B cell (primary cell): ENCODE data around the gene MRPL52. TPM values are rescaled to one million over a fixed set of nuclear protein-coding genes. Genes with fewer than 3 reads are reported as not detected.
"Not testable (repeated sequence)": the region's sequence is repeated elsewhere in the genome, so short reads cannot be mapped to it uniquely, and the experiment has no call there.

Source experiments
- ATAC-seq: fragments of 200-7000 bp; cut with Tn5 transposase; one replicate; pipeline ENCODE4 v1.10.0; 2021; ENCODE audit warnings: low read depth, mild to moderate bottlenecking, moderate number of reproducible peaks, moderate library complexity
- CTCF ChIA-PET: fragments of 350-600 bp; sonication (Branson Sonifier 250); formaldehyde crosslinking; loops from one replicate; lab custom pipeline; 2021; ENCODE audit warnings: antibody characterized with exemption, inconsistent platforms; lab: Charles Lee
- POLR2A ChIA-PET: fragments of 350-600 bp; sonication (Branson Sonifier 250); formaldehyde crosslinking; loops from one replicate; lab custom pipeline; 2021; ENCODE audit warnings: antibody characterized with exemption; lab: Charles Lee
- DNase-seq: peaks from one replicate; pipeline ENCODE4 v3.0.0; 2013
- H2AFZ ChIP-seq: 2 replicates; pipeline ENCODE4 v1.6.1; 2012; ENCODE audit warnings: mild to moderate bottlenecking, low read depth, low read length; ENCODE audit not compliant: insufficient read depth, poor library complexity, severe bottlenecking
- H3K27ac ChIP-seq, 2 donors: 1 replicate in 1 of 2; 2 replicates in 1 of 2; pipeline ENCODE4 v1.5.1; 2012 to 2013; ENCODE audit warnings: low read length in 2 of 2, mild to moderate bottlenecking in 2 of 2, moderate library complexity in 1 of 2
- H3K27me3 ChIP-seq, 4 experiments: fragments of 200-600 bp in 1 of 4; sonication (generic) in 1 of 4; replicated peaks in 1 of 4; 1 replicate in 2 of 4; 2 replicates in 2 of 4; pipeline versions ENCODE4 v1.6.1 to v1.7.0; 2013 to 2016; ENCODE audit warnings: low read length in 3 of 4, mild to moderate bottlenecking in 2 of 4, mixed read lengths in 1 of 4, moderate library complexity in 1 of 4; ENCODE audit not compliant: insufficient read depth in 4 of 4, control insufficient read depth in 3 of 4; ENCODE audit errors: control extremely low read depth in 1 of 4
- H3K36me3 ChIP-seq, 2 experiments: replicated peaks in 1 of 2; 1 replicate in 1 of 2; 2 replicates in 1 of 2; pipeline versions ENCODE4 v1.6.1 to v1.7.1; 2013; ENCODE audit warnings: low read length in 1 of 2; ENCODE audit not compliant: insufficient read depth in 2 of 2, control insufficient read depth in 1 of 2; ENCODE audit errors: control extremely low read depth in 1 of 2, extremely low read depth in 1 of 2
- H3K4me1 ChIP-seq, 2 donors: fragments of 200-600 bp in 1 of 2; sonication (generic) in 1 of 2; 1 replicate in 1 of 2; 2 replicates in 1 of 2; pipeline versions ENCODE4 v1.5.1 to v1.6.1; 2013 to 2017; ENCODE audit warnings: low read length in 2 of 2; ENCODE audit not compliant: control insufficient read depth in 2 of 2, insufficient read depth in 2 of 2
- H3K4me2 ChIP-seq: replicated peaks from 2 replicates; pipeline ENCODE3; 2012; ENCODE audit warnings: mild to moderate bottlenecking, low read depth, low read length; ENCODE audit not compliant: poor library complexity, severe bottlenecking
- H3K4me3 ChIP-seq, 5 experiments: fragments of 200-600 bp in 1 of 5; sonication (generic) in 1 of 5; 1 replicate in 3 of 5; 2 replicates in 2 of 5; pipeline versions ENCODE4 v1.5.1 to v1.7.0; 2011 to 2016; ENCODE audit warnings: low read length in 4 of 5, mild to moderate bottlenecking in 4 of 5, low read depth in 2 of 5, control low read depth in 1 of 5, moderate library complexity in 1 of 5; ENCODE audit not compliant: insufficient read depth in 1 of 5; ENCODE audit errors: control extremely low read depth in 1 of 5, extremely low read depth in 1 of 5
- H3K79me2 ChIP-seq: fragments of 200-600 bp; sonication (generic); one replicate; pipeline ENCODE4 v1.6.0; 2016; ENCODE audit warnings: low read length; ENCODE audit not compliant: control insufficient read depth, insufficient read depth
- H3K9ac ChIP-seq: fragments of 200-600 bp; sonication (generic); 2 replicates; pipeline ENCODE4 v1.6.1; 2017; ENCODE audit warnings: mild to moderate bottlenecking, low read length, moderate library complexity
- H3K9me3 ChIP-seq, 3 donors: one replicate each; pipeline versions ENCODE4 v1.6.1 to v1.7.1; 2013; ENCODE audit warnings: low read length in 2 of 3; ENCODE audit not compliant: control insufficient read depth in 2 of 3, insufficient read depth in 1 of 3; ENCODE audit errors: control extremely low read depth in 1 of 3
- H4K20me1 ChIP-seq: 2 replicates; pipeline ENCODE4 v1.6.0; 2012; ENCODE audit warnings: mild to moderate bottlenecking, low read length; ENCODE audit not compliant: insufficient read depth, control insufficient read depth, poor library complexity, severe bottlenecking
- H3K27ac Mint-ChIP-seq: one replicate; pipeline ENCODE4 v1.8.0; 2021; ENCODE audit warnings: mixed read lengths
- H3K27me3 Mint-ChIP-seq: one replicate; pipeline ENCODE4 v1.8.0; 2021; ENCODE audit warnings: mixed read lengths
- H3K4me1 Mint-ChIP-seq: one replicate; pipeline ENCODE4 v1.8.0; 2021; ENCODE audit warnings: mixed read lengths
- H3K4me3 Mint-ChIP-seq: one replicate; pipeline ENCODE4 v1.8.0; 2021; ENCODE audit warnings: mixed read lengths
- H3K9me3 Mint-ChIP-seq: one replicate; pipeline ENCODE4 v1.8.0; 2022; ENCODE audit warnings: mixed read lengths; ENCODE audit not compliant: insufficient read depth
- CTCF ChIP-seq: fragments of 200-600 bp; IDR thresholded peaks from one replicate; pipeline ENCODE4 v1.8.0; 2022; ENCODE audit warnings: antibody characterized with exemption, mild to moderate bottlenecking
- EZH2 ChIP-seq: IDR thresholded peaks from 2 replicates; pipeline ENCODE4 v1.6.1; 2012; ENCODE audit warnings: borderline replicate concordance, low read depth, mild to moderate bottlenecking, moderate library complexity, low read length; ENCODE audit not compliant: insufficient read depth, poor library complexity, severe bottlenecking
- WGBS: methylation state at CpG from one replicate; pipeline ENCODE4 v1.1.5; 2013; ENCODE audit warnings: missing lambda C conversion rate; ENCODE audit not compliant: insufficient coverage; 5-methylcytosine and 5-hydroxymethylcytosine counted together
- intact Hi-C: fragments of 100-400 bp; cut with micrococcal nuclease; formaldehyde crosslinking; loops from one replicate; pipeline ENCODE4 v1.10.0; 2022
- polyA plus RNA-seq: library from polyadenylated mRNA; depleted of rRNA; stranded (reverse); fragments of >200 nt; gene quantifications from 2 replicates; pipeline ENCODE4 v1.2.3, GENCODE V29; 2012
- total RNA-seq, 2 donors: library from RNA; stranded (reverse); fragments of 120-200 nt in 1 of 2; gene quantifications; 1 replicate in 1 of 2; 2 replicates in 1 of 2; pipeline versions ENCODE4 v1.2.3 to v1.2.4, GENCODE V29; 2013 to 2022

Gene MRPL52
- total and polyA plus RNA-seq, 2 donors (not counting 1 experiment from before 2014, with no cell fraction given): 37.4 to 91.6 TPM

- no peak overlapping the region for H3K27ac ChIP-seq
- peaks cover 6% of the 10 kb centered on the region for H3K4me1 Mint-ChIP-seq
- CTCF ChIA-PET: interaction anchor here (0.6 to 12.0 kb wide), 25 partner anchors 12 to 467 kb away, joined by 3 to 207 read pairs (median 8); partner anchors contain the start of genes DAD1, MMP14 and MRPL52
- H3K9me3 Mint-ChIP-seq: no peaks in the 10 kb centered on the region
- H3K4me2 ChIP-seq: no peak overlapping the region
- no peak overlapping the region for H3K27ac Mint-ChIP-seq
- no peak overlapping the region for H2AFZ ChIP-seq
- POLR2A ChIA-PET: interaction anchor here (0.7 kb wide), 1 partner anchor 85 kb away, joined by 3 read pairs; the partner anchor contains the start of gene OXA1L
- no peak overlapping the region for H3K4me3 Mint-ChIP-seq
- no peaks in the 10 kb centered on the region for H3K36me3 ChIP-seq
- H4K20me1 ChIP-seq: no peaks in the 10 kb centered on the region
- WGBS: 82% methylated on average over 6 of the region's 9 CpGs
- intact Hi-C loops: loop anchor here (5.0 to 10.0 kb wide), 2 partner anchors 254 to 536 kb away; partner anchors contain the start of gene ABHD4
- peaks cover 0 to 8% of the 10 kb centered on the region in 2 donors for H3K4me1 ChIP-seq
- ATAC-seq: no peak
- H3K9ac ChIP-seq: no peak overlapping the region
- H3K27me3 ChIP-seq: peaks cover 0 to 16% (median 0%) of the 10 kb centered on the region in 4 experiments
- TF ChIP-seq CTCF (no peak), EZH2 (no peak)
- no peaks in the 10 kb centered on the region for H3K9me3 ChIP-seq
- no peak overlapping the region for H3K4me3 ChIP-seq
- H3K27me3 Mint-ChIP-seq: peaks cover 10% of the 10 kb centered on the region
- no peaks in the 10 kb centered on the region for H3K79me2 ChIP-seq
- DNase-seq: no peak
Observed at GRCh38 chr14:22850944-22851764, 21.5 kb downstream of the MRPL52 start.

GRCh38 chr14:22852178-22852577, 22.5 kb downstream of the MRPL52 start:
- not testable (repeated sequence) for H3K36me3 ChIP-seq, H3K4me2 ChIP-seq, H3K4me3 ChIP-seq, H3K27me3 Mint-ChIP-seq, H3K9ac ChIP-seq, H3K4me1 Mint-ChIP-seq, H3K27ac ChIP-seq, H3K27ac Mint-ChIP-seq, DNase-seq, H3K4me3 Mint-ChIP-seq, H2AFZ ChIP-seq, ATAC-seq, H4K20me1 ChIP-seq, H3K79me2 ChIP-seq, H3K9me3 ChIP-seq, H3K27me3 ChIP-seq, H3K9me3 Mint-ChIP-seq, H3K4me1 ChIP-seq
- ChIA-PET POLR2A (interaction anchor here (0.6 to 1.4 kb wide), 3 partner anchors 29 to 86 kb away, joined by 4 to 5 read pairs (median 5); partner anchors contain the start of gene OXA1L), CTCF (interaction anchor here (0.6 to 12.0 kb wide), 43 partner anchors 10 to 532 kb away, joined by 3 to 207 read pairs (median 10); partner anchors contain the start of genes DAD1, LRP10, MMP14 and MRPL52)
- no CpG with 5 or more reads among the region's 12 CpGs for WGBS
- intact Hi-C loops: loop anchor here (2.0 to 10.0 kb wide), 3 partner anchors 139 to 537 kb away; partner anchors contain the start of gene ABHD4
